Left ventricle myocardium inferior (tissue), 1 donor: ENCODE measurements around the gene SAPCD2. TPM values are rescaled to one million over a fixed set of nuclear protein-coding genes. Genes with fewer than 3 reads are reported as not detected.
"Not testable (repeated sequence)": the region's sequence is repeated elsewhere in the genome, so short reads cannot be mapped to it uniquely, and the experiment has no call there.

Experiments used
- DNase-seq: peaks from one replicate; pipeline ENCODE4 v3.0.0-alpha.2; 2020
- H3K27ac ChIP-seq: fragments of 200-600 bp; replicated peaks from 2 replicates; pipeline ENCODE4 v1.8.0; 2021
- H3K27me3 ChIP-seq: fragments of 200-600 bp; 2 replicates; pipeline ENCODE4 v1.8.0; 2021; ENCODE audit warnings: low read depth
- H3K36me3 ChIP-seq: fragments of 200-600 bp; 2 replicates; pipeline ENCODE4 v1.8.0; 2021
- H3K4me1 ChIP-seq: fragments of 200-600 bp; 2 replicates; pipeline ENCODE4 v1.8.0; 2021
- H3K4me3 ChIP-seq: fragments of 200-600 bp; 2 replicates; pipeline ENCODE4 v1.8.0; 2021; ENCODE audit warnings: mild to moderate bottlenecking, moderate library complexity
- H3K9me3 ChIP-seq: fragments of 200-600 bp; replicated peaks from 2 replicates; pipeline ENCODE4 v1.8.0; 2021
- intact Hi-C: fragments of 100-400 bp; cut with micrococcal nuclease; formaldehyde crosslinking; loops from one replicate; pipeline ENCODE4 v1.11.0; 2022
- long read RNA-seq: library from polyadenylated mRNA; unstranded; transcript quantifications from one replicate; pipeline ENCODE4 v2.0.0, GENCODE V29; 2021
- total RNA-seq: library from RNA; stranded (reverse); fragmentation: NEBNext Ultra II Directional; extraction: Animal tissue kit (Norgen Biotek cat#: 25700); gene quantifications from one replicate; pipeline ENCODE4 v1.2.1, GENCODE V29; 2021
- TF ChIP-seq, protein P1 (sequence below): fragments of 200-600 bp; IDR thresholded peaks from 2 replicates; pipeline ENCODE4 v1.8.0; 2021; ENCODE audit warnings: antibody characterized with exemption, mild to moderate bottlenecking, borderline replicate concordance
- donor health status: DM: no; HTN: yes; CAD: no; lungs with severe emphysema.

Gene SAPCD2, protein sequence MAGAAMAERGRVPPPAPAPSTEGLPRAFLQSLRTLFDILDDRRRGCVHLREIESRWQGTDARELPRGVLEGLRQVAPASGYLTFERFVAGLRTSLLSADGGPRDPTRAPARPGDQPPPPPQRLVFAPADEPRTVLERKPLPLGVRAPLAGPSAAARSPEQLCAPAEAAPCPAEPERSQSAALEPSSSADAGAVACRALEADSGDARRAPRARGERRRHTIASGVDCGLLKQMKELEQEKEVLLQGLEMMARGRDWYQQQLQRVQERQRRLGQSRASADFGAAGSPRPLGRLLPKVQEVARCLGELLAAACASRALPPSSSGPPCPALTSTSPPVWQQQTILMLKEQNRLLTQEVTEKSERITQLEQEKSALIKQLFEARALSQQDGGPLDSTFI
- total RNA-seq: 0.25 TPM
- long read RNA-seq, partial matches to known transcripts: 0 of 3 reads
- long read RNA-seq, other reads (novel, unspliced or antisense): 3 of 3 reads

DNA sequence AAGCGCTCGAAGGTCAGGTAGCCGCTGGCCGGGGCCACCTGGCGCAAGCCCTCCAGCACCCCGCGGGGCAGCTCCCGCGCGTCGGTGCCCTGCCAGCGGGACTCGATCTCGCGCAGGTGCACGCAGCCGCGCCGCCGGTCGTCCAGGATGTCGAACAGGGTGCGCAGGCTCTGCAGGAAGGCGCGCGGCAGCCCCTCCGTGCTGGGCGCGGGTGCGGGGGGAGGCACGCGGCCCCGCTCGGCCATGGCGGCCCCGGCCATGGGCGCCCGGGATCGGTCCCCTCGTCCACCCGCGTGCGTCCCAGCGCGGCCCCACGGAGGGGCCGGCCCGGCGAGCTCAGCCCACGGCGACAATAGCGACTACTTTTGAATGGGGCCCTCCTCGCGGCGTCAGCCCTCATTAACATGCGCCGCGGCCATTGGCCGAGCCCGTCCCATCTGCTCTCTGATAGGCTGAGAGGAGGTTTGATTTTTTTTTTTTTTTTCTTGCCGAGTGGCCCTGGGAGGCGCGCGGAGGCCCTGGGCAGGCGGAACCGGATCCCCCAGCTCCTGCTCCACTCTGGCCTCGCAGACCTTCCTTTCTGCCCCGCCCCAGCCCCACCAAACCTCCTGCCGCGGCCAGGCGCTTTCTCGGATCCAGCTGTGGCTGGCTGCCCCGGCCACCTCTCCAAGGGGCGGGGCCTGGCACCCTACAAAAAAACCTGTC, at the start of gene SAPCD2:
Gene SAPCD2 (minus strand): TSS at position 357 of the 705 bp plus-strand sequence. CDS start 97 bp downstream, at position 260.
- Histone ChIP-seq H3K36me3 (no peaks in the 10 kb centered on the region), H3K4me3 (peak within 1 kb of the TSS; percentile 62), H3K27ac (peak within 1 kb of the TSS; percentile 87), H3K27me3 (peaks cover 13% of the 10 kb centered on the region), H3K9me3 (no peaks in the 10 kb centered on the region), H3K4me1 (peaks cover 22% of the 10 kb centered on the region)
- DNase-seq: peak; percentile 86
- intact Hi-C loops: no loop called here
- TF ChIP-seq, protein P1, sequence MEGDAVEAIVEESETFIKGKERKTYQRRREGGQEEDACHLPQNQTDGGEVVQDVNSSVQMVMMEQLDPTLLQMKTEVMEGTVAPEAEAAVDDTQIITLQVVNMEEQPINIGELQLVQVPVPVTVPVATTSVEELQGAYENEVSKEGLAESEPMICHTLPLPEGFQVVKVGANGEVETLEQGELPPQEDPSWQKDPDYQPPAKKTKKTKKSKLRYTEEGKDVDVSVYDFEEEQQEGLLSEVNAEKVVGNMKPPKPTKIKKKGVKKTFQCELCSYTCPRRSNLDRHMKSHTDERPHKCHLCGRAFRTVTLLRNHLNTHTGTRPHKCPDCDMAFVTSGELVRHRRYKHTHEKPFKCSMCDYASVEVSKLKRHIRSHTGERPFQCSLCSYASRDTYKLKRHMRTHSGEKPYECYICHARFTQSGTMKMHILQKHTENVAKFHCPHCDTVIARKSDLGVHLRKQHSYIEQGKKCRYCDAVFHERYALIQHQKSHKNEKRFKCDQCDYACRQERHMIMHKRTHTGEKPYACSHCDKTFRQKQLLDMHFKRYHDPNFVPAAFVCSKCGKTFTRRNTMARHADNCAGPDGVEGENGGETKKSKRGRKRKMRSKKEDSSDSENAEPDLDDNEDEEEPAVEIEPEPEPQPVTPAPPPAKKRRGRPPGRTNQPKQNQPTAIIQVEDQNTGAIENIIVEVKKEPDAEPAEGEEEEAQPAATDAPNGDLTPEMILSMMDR: no peak

DNA sequence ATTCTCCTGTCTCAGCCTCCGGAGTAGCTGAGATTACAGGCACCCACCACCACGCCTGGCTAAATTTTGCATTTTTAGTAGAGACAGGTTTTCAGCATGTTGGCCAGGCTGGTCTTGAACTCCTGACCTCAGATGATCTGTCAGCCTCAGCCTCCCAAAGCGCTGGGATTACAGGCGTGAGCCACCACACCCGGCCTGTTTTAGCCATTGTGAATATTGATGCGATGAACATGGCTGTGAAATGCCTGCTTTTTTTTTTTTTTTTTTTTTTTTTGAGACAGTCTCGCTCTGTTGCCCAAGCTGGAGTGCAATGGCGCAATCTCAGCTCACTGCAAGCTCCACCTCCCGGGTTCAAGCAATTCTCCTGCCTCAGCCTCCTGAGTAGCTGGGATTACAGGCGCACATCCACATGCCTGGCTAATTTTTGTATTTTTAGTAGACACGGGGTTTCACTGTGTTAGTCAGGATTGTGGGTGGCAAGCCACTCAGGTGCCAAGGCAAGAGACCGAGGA, 47.8 kb upstream of the SAPCD2 start:
- H3K27ac ChIP-seq: peak overlapping the region; percentile 92
- H3K27me3 ChIP-seq, H3K9me3 ChIP-seq, H3K36me3 ChIP-seq, H3K4me3 ChIP-seq, DNase-seq: not testable (repeated sequence)
- H3K4me1 ChIP-seq: peaks cover 46% of the 10 kb centered on the region
- intact Hi-C loops: loop anchor here (5.0 kb wide), 1 partner anchor 119 kb away; no protein-coding TSS in a partner anchor

DNA sequence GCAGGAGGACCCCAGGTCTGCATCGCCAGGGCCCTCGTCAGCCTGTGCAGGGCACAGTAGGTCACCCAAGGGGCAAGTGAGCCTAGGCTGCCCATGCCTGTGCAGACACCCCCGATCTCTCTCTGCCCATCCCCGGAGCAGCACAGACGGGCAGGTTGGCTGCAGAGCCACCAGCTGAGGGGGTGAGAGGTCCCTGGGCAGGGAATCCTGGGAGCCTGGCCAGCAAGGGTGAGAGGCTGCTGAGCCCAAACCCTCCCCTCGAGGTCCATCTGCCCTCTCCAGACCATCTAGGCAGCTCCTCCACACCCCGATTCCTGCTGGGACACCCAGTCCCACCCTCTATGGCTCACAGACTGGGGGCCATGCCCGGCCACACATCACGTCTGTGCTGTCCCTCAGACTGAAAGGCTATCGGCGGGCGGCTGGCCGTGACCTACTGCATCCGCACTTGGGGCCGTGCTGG, 46.9 kb upstream of the SAPCD2 start:
- H3K4me1 ChIP-seq: peaks cover 46% of the 10 kb centered on the region
- no peaks in the 10 kb centered on the region for H3K9me3 ChIP-seq
- no peaks in the 10 kb centered on the region for H3K27me3 ChIP-seq
- peaks cover 8% of the 10 kb centered on the region for H3K36me3 ChIP-seq
- intact Hi-C loops: loop anchor here (5.0 kb wide), 1 partner anchor 120 kb away; no protein-coding TSS in a partner anchor
- H3K4me3 ChIP-seq: peak overlapping the region; percentile 8
- no peak for DNase-seq
- peak overlapping the region; percentile 92 for H3K27ac ChIP-seq
- TF ChIP-seq, protein P1: no peak

DNA sequence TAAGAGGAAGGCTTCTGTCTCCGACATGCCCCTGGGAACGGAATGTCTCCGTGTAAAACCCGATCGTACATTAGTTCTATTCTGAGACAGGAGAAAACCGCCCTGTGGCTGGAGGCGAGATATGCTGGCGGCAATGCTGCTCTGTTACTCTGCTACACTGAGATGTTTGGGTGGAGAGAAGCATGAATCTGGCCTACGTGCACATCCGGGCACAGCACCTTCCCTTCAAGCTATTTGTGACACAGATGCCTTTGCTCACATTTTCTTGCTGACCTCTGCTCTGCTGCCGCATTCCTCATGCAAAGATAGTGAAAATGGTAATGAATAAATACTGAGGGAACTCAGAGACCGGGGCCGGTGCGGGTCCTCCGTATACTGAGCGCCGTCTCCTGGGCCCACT, 46.4 kb upstream of the SAPCD2 start:
- peak; percentile 41 for DNase-seq
- no peaks in the 10 kb centered on the region for H3K9me3 ChIP-seq
- intact Hi-C loops: loop anchor here (5.0 kb wide), 1 partner anchor 121 kb away; no protein-coding TSS in a partner anchor
- peaks cover 14% of the 10 kb centered on the region for H3K36me3 ChIP-seq
- H3K27ac ChIP-seq: peak overlapping the region; percentile 92
- TF ChIP-seq, protein P1: no peak
- peaks cover 46% of the 10 kb centered on the region for H3K4me1 ChIP-seq
- H3K4me3 ChIP-seq: peak overlapping the region; percentile 8
- no peaks in the 10 kb centered on the region for H3K27me3 ChIP-seq

DNA sequence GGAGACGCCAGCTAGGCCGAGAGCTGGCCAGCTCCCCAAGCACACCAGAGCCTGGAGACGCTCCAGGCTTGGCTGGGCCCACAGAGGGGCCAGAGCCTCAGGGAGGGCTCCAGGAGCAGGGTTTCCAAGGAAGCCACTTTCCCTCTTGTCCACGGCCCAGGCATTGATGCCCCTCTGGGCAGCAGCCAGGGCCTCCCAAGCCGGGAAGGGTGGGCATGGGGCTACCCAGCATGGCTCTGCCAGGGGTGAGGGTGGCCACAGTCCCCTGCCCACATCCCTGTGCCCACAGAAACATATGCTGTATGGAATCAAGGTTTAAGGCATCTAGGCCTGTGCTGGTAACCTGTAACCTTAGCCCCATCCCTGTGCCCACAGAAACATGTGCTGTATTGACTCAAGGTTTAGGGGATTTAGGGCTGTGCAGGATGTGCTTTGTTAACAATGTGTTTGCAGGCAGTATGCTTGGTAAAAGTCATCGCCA, 45.7 kb upstream of the SAPCD2 start:
- TF ChIP-seq, protein P1: no peak
- DNase-seq: no peak
- Histone ChIP-seq H3K27ac (peak overlapping the region; percentile 92), H3K4me1 (peaks cover 46% of the 10 kb centered on the region), H3K9me3 (no peaks in the 10 kb centered on the region), H3K36me3 (peaks cover 18% of the 10 kb centered on the region), H3K4me3 (no peak overlapping the region), H3K27me3 (no peaks in the 10 kb centered on the region)
- intact Hi-C loops: loop anchor here (5.0 kb wide), 1 partner anchor 121 kb away; no protein-coding TSS in a partner anchor
